ENCODE measurements around the gene MYO1E. TPM values are rescaled to one million over a fixed set of nuclear protein-coding genes. Genes with fewer than 3 reads are reported as not detected.

MYO1E gene
- total RNA-seq, 6 experiments from 2014 or later = 108 to 142 (median 115) TPM

GRCh38 chr15:59377924-59378323 lies 5.3 kb upstream of the MYO1E start:
- peaks cover 2% of the 10 kb centered on the region; the same call in 1 of the 2 replicates for H3K27me3 Mint-ChIP-seq (ENCODE audit: insufficient read depth)
- no peak for TF ChIP-seq CTCF (IDR thresholded peaks at IDR 0.05)
- H3K36me3 Mint-ChIP-seq (ENCODE audit: low read depth) = no peaks in the 10 kb centered on the region
- DNase-seq = no peak
- H3K27ac Mint-ChIP-seq = no peak overlapping the region
- H3K4me1 Mint-ChIP-seq (ENCODE audit: low read depth) = peaks cover 34% of the 10 kb centered on the region
- H3K9me3 Mint-ChIP-seq = no peaks in the 10 kb centered on the region
- no peak overlapping the region for H3K4me3 Mint-ChIP-seq

- DNase-seq = peak; percentile 21
- Mint-ChIP-seq H3K4me3 (no peak overlapping the region), H3K27ac (no peak overlapping the region), H3K9me3 (no peaks in the 10 kb centered on the region), H3K36me3 (ENCODE audit: low read depth) (no peaks in the 10 kb centered on the region), H3K27me3 (ENCODE audit: insufficient read depth) (peaks cover 2% of the 10 kb centered on the region; the same call in 1 of the 2 replicates), H3K4me1 (ENCODE audit: low read depth) (peaks cover 34% of the 10 kb centered on the region)
- TF ChIP-seq CTCF (IDR thresholded peaks at IDR 0.05) = peak; percentile 51
Measured at GRCh38 chr15:59376733-59377132, 4.1 kb upstream of the MYO1E start.

DNA sequence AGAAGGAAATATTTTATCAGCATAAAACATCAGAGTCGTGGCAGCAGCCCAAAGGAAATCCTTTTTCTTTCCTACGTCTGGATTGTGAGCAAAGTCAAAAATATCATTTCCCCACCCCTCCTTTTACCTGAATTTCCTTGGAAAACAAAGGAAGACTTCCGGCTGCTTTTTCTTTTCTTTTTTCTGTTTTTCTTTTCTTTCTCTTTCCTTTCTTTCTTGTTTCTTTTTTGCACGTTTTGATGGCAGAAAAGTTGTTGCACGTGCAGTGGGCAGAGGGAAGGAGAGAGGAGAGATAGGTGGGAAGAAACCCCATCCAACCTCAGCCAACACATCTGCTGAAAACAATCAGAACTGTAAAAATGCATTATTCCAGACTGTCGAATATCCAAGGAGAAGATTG lies 544 bp upstream of the MYO1E start:
- Mint-ChIP-seq H3K4me3 (peak overlapping the region; percentile 96), H3K9me3 (no peaks in the 10 kb centered on the region), H3K4me1 (ENCODE audit: low read depth) (peaks cover 52% of the 10 kb centered on the region), H3K36me3 (ENCODE audit: low read depth) (peaks cover 12% of the 10 kb centered on the region), H3K27ac (peak overlapping the region; percentile 93), H3K27me3 (ENCODE audit: insufficient read depth) (peaks cover 2% of the 10 kb centered on the region)
- DNase-seq = no peak
- TF ChIP-seq CTCF (IDR thresholded peaks at IDR 0.05) = no peak

DNA sequence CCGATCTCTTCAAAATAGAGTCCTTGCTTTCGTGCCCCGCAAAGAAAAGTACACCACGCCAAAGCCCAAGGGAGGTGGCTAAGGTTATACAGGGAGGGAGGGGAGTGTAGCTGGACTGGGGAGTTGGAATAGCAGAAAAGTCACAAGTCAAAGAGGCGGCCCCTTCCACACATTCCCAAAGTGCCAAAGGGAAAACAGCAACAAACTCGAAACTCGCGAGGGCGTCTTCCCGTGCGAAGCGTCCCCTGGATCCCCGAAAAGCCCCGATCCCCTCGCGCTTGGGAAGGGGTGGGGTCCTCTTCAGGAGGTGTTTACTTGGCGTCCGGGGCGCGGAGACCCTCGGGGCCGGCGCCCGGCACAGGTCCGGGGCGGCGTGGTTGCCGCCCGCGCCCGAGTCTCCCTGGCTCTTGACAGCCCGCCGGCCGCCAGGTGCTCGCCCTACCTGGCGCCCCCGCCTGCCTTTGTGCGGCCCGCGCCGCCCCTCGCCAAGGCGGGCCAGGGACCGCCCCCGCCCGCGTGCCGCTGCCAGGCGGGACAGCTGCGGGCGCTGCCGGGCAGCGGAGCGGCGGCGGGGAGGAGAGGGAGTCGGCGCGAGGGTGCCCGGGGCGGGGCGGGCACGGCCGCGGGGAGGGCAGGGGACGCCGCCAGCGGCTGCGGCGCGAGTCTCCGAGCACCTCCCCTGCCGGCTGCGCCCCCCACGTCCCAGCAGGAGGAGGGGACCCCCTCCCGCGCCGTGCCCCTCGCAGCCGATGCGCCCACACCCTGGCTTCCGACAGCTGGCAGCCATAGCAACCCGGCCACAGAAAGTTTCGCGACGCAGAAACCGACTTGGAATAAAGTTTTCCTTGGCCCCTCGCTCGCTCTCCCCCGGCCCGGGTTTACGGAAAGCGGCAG lies 966 bp downstream of the MYO1E start:
- no peak for DNase-seq
- Mint-ChIP-seq H3K4me3 (peak overlapping the region; percentile 96), H3K27ac (peak overlapping the region; percentile 93), H3K36me3 (ENCODE audit: low read depth) (peaks cover 12% of the 10 kb centered on the region), H3K27me3 (ENCODE audit: insufficient read depth) (peaks cover 2% of the 10 kb centered on the region), H3K4me1 (ENCODE audit: low read depth) (peaks cover 58% of the 10 kb centered on the region), H3K9me3 (no peaks in the 10 kb centered on the region)
- TF ChIP-seq CTCF (IDR thresholded peaks at IDR 0.05) = no peak

DNA sequence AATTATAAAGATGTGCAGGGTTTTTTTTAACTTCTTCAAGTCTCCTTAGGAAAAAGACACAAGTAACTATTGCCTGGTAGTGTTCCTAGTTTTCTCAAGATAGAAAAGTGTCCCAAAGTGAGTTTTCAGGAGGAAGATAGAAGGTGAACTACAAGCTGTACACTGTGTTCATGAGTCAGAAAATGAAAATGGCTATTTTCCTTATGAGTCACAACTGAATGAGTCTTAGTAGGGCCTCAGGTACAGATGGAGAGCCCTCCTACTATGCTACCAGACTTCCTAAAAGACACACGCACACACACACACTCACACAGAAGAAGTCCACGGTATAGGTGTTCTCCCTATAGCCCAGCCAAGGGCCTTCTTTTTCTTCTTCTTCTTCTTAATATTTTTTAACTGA lies 3.1 kb downstream of the MYO1E start:
- Mint-ChIP-seq H3K27me3 (ENCODE audit: insufficient read depth) (no peaks in the 10 kb centered on the region; the same call in 1 of the 2 replicates), H3K36me3 (ENCODE audit: low read depth) (peaks cover 12% of the 10 kb centered on the region), H3K4me3 (no peak overlapping the region), H3K27ac (no peak overlapping the region), H3K9me3 (no peaks in the 10 kb centered on the region), H3K4me1 (ENCODE audit: low read depth) (peaks cover 76% of the 10 kb centered on the region)
- no peak for DNase-seq
- TF ChIP-seq CTCF (IDR thresholded peaks at IDR 0.05) = no peak
